GM23338 (cell line): ENCODE data around the gene POLR2B. TPM values are rescaled to one million over a fixed set of nuclear protein-coding genes. Genes with fewer than 3 reads are reported as not detected.

Source experiments
- ATAC-seq: fragments of 200-7000 bp; cut with Tn5 transposase; 3 replicates; pipeline ENCODE4 v1.9.1; 2020
- DNase-seq: peaks from one replicate; pipeline ENCODE4 v3.0.0-alpha.2; 2015; ENCODE audit warnings: low spot score
- H2AFZ ChIP-seq: fragments of 200-600 bp; sonication (generic); 2 replicates; pipeline ENCODE4 v1.8.0; 2016; ENCODE audit warnings: antibody characterized with exemption, mild to moderate bottlenecking, moderate library complexity
- H3F3A ChIP-seq: fragments of 200-600 bp; sonication (generic); replicated peaks from 2 replicates; pipeline ENCODE4 v1.8.0; 2017; ENCODE audit warnings: antibody characterized with exemption, mixed run types, low read depth
- H3K27ac ChIP-seq: fragments of 200-600 bp; sonication (generic); 2 replicates; pipeline ENCODE4 v1.6.1; 2016; ENCODE audit warnings: low read depth
- H3K27me3 ChIP-seq: fragments of 200-600 bp; sonication (generic); 2 replicates; pipeline ENCODE4 v1.8.0; 2016; ENCODE audit warnings: mild to moderate bottlenecking, mixed run types, moderate library complexity; ENCODE audit not compliant: insufficient read depth
- H3K36me3 ChIP-seq: fragments of 200-600 bp; sonication (generic); 2 replicates; pipeline ENCODE4 v1.8.0; 2016; ENCODE audit warnings: mild to moderate bottlenecking; ENCODE audit not compliant: insufficient read depth
- H3K4me1 ChIP-seq: fragments of 200-600 bp; sonication (generic); 2 replicates; pipeline ENCODE4 v1.8.0; 2016; ENCODE audit warnings: mild to moderate bottlenecking, moderate library complexity; ENCODE audit not compliant: insufficient read depth
- H3K4me2 ChIP-seq: fragments of 200-600 bp; sonication (generic); 2 replicates; pipeline ENCODE4 v1.7.1; 2017; ENCODE audit warnings: mixed run types
- H3K4me3 ChIP-seq: fragments of 200-600 bp; sonication (generic); 2 replicates; pipeline ENCODE4 v1.6.1; 2016; ENCODE audit warnings: mixed run types
- H3K79me2 ChIP-seq: fragments of 200-600 bp; sonication (generic); replicated peaks from 2 replicates; pipeline ENCODE4 v1.8.0; 2017; ENCODE audit warnings: mild to moderate bottlenecking; ENCODE audit not compliant: insufficient read depth
- H3K9me2 ChIP-seq: fragments of 200-600 bp; sonication (generic); 2 replicates; pipeline ENCODE4 v1.8.0; 2017; ENCODE audit not compliant: insufficient read depth
- H4K20me1 ChIP-seq: fragments of 200-600 bp; sonication (generic); replicated peaks from 2 replicates; pipeline ENCODE4 v1.8.0; 2017; ENCODE audit warnings: mild to moderate bottlenecking; ENCODE audit not compliant: insufficient read depth
- H3K27ac Mint-ChIP-seq: 2 replicates; pipeline ENCODE4 v1.8.0; 2020; ENCODE audit warnings: inconsistent platforms, mild to moderate bottlenecking, moderate library complexity, mixed read lengths
- H3K27me3 Mint-ChIP-seq: 3 replicates; pipeline ENCODE4 v1.8.0; 2022; ENCODE audit warnings: low read depth, mild to moderate bottlenecking, moderate library complexity, mixed read lengths, inconsistent platforms; ENCODE audit not compliant: insufficient read depth, poor library complexity
- H3K36me3 Mint-ChIP-seq: 3 replicates; pipeline ENCODE4 v1.8.0; 2021; ENCODE audit warnings: low read depth, mild to moderate bottlenecking, inconsistent platforms, moderate library complexity, mixed read lengths
- H3K4me1 Mint-ChIP-seq: 3 replicates; pipeline ENCODE4 v1.8.0; 2020; ENCODE audit warnings: mild to moderate bottlenecking, inconsistent platforms, mixed read lengths
- H3K4me3 Mint-ChIP-seq: 3 replicates; pipeline ENCODE4 v1.8.0; 2021; ENCODE audit warnings: moderate library complexity, mild to moderate bottlenecking, inconsistent platforms, mixed read lengths
- H3K9me3 Mint-ChIP-seq: 3 replicates; pipeline ENCODE4 v1.8.0; 2020; ENCODE audit warnings: moderate library complexity, mild to moderate bottlenecking, inconsistent platforms, mixed read lengths
- CREB1 ChIP-seq: fragments of 250-450 bp; sonication (Bioruptor Pico); IDR thresholded peaks from 2 replicates; pipeline ENCODE4 v1.5.0; 2020; ENCODE audit warnings: low read depth, mild to moderate bottlenecking, moderate library complexity
- EZH2 ChIP-seq: fragments of 200-600 bp; sonication (generic); IDR thresholded peaks from one replicate; pipeline ENCODE4 v1.8.0; 2017; ENCODE audit warnings: antibody characterized with exemption, mild to moderate bottlenecking, low read depth; ENCODE audit not compliant: unreplicated experiment
- EZH2phosphoT487 ChIP-seq: fragments of 200-600 bp; sonication (generic); IDR thresholded peaks from one replicate; pipeline ENCODE4 v1.8.1; 2018; ENCODE audit warnings: antibody characterized with exemption; ENCODE audit not compliant: unreplicated experiment
- JUNB ChIP-seq: IDR thresholded peaks from one replicate; pipeline ENCODE4 v1.6.1; 2016; ENCODE audit warnings: antibody characterized with exemption; ENCODE audit not compliant: unreplicated experiment
- NANOG ChIP-seq: IDR thresholded peaks from 2 replicates; pipeline ENCODE4 v1.6.1; 2016; ENCODE audit warnings: antibody characterized with exemption, borderline replicate concordance
- POLR2AphosphoS5 ChIP-seq: IDR thresholded peaks from 2 replicates; pipeline ENCODE4 v1.6.1; 2016; ENCODE audit warnings: antibody characterized with exemption, low read depth
- STAT1 ChIP-seq: IDR thresholded peaks from one replicate; pipeline ENCODE4 v1.6.1; 2016; ENCODE audit warnings: antibody characterized with exemption; ENCODE audit not compliant: unreplicated experiment
- ZNF114 ChIP-seq: fragments of 250-450 bp; sonication (Bioruptor Pico); IDR thresholded peaks from 2 replicates; pipeline ENCODE4 v1.5.0; 2020; ENCODE audit warnings: mild to moderate bottlenecking, moderate library complexity
- ZNF331 ChIP-seq: fragments of 250-450 bp; sonication (Bioruptor Pico); IDR thresholded peaks from 2 replicates; pipeline ENCODE4 v1.5.0; 2020; ENCODE audit warnings: low read depth, mild to moderate bottlenecking, moderate library complexity
- polyA plus RNA-seq: library from polyadenylated mRNA; unstranded; fragments of >200 nt; fragmentation: Nextera tagmentation; extraction: Ambion mirVana; gene quantifications from 2 replicates; pipeline ENCODE4 v1.2.1, GENCODE V29; 2016
- total RNA-seq: library from RNA; depleted of rRNA; stranded (reverse); fragments of >200 nt; shearing (Covaris generic); gene quantifications from 2 replicates; pipeline ENCODE4 v1.2.3, GENCODE V29; 2014
- TF ChIP-seq, protein P1 (sequence below): fragments of 250-450 bp; sonication (Bioruptor Pico); IDR thresholded peaks from 2 replicates; pipeline ENCODE4 v1.5.0; 2020; ENCODE audit warnings: mild to moderate bottlenecking, moderate library complexity
- TF ChIP-seq, protein P2 (sequence below): IDR thresholded peaks from 2 replicates; pipeline ENCODE4 v1.6.1; 2016; ENCODE audit warnings: antibody characterized with exemption
- TF ChIP-seq, protein P3 (sequence below): IDR thresholded peaks from one replicate; pipeline ENCODE4 v1.6.1; 2018; ENCODE audit warnings: antibody characterized with exemption; ENCODE audit not compliant: unreplicated experiment
- TF ChIP-seq, protein P4 (sequence below), 2 experiments: fragments of 200-600 bp in 1 of 2; sonication (generic) in 1 of 2; conservative IDR thresholded peaks; 2 replicates each; pipeline versions ENCODE4 v1.5.1 to v1.6.1; 2016 to 2017; ENCODE audit warnings: antibody characterized with exemption in 2 of 2, low read depth in 2 of 2, mild to moderate bottlenecking in 2 of 2, moderate library complexity in 1 of 2

Gene POLR2B
- total and polyA plus RNA-seq, 2 experiments from 2014 or later = 56.5 to 165 TPM

DNA sequence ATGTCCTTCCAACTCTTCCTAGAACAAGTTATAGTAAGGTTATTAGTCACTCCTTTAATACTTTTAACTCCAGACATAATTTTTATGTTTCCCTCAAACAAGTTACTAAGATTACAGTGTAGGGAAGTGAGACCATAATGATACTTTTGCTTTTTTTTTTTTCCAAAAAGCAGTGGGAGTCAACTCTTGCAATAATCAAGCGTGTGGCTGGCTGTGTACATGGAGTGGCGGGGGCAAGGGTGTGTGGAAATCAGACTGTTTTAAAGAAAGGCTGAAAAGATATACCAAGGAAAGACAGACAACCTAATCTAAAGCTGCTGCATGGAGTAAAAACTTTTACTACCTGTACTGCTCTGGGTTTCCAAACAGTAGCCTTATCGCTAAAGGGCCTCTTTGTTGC, 5.4 kb upstream of the POLR2B start:
- Mint-ChIP-seq H3K27me3 (peaks cover 8% of the 10 kb centered on the region), H3K4me1 (peaks cover 9% of the 10 kb centered on the region; the same call in 2 of the 3 replicates), H3K9me3 (no peaks in the 10 kb centered on the region), H3K36me3 (peaks cover 44% of the 10 kb centered on the region), H3K27ac (no peak overlapping the region), H3K4me3 (no peak overlapping the region)
- Histone ChIP-seq H3K27me3 (no peaks in the 10 kb centered on the region), H4K20me1 (peaks cover 39% of the 10 kb centered on the region), H3K9me2 (no peaks in the 10 kb centered on the region), H3K36me3 (peaks cover 44% of the 10 kb centered on the region), H3K4me3 (no peak overlapping the region), H3K4me2 (no peak overlapping the region), H3F3A (no peaks in the 10 kb centered on the region), H3K79me2 (peaks cover 34% of the 10 kb centered on the region), H3K4me1 (no peaks in the 10 kb centered on the region), H2AFZ (no peak overlapping the region), H3K27ac (no peak overlapping the region)
- DNase-seq (no peak), ATAC-seq (no peak)
- TF ChIP-seq, protein P1, sequence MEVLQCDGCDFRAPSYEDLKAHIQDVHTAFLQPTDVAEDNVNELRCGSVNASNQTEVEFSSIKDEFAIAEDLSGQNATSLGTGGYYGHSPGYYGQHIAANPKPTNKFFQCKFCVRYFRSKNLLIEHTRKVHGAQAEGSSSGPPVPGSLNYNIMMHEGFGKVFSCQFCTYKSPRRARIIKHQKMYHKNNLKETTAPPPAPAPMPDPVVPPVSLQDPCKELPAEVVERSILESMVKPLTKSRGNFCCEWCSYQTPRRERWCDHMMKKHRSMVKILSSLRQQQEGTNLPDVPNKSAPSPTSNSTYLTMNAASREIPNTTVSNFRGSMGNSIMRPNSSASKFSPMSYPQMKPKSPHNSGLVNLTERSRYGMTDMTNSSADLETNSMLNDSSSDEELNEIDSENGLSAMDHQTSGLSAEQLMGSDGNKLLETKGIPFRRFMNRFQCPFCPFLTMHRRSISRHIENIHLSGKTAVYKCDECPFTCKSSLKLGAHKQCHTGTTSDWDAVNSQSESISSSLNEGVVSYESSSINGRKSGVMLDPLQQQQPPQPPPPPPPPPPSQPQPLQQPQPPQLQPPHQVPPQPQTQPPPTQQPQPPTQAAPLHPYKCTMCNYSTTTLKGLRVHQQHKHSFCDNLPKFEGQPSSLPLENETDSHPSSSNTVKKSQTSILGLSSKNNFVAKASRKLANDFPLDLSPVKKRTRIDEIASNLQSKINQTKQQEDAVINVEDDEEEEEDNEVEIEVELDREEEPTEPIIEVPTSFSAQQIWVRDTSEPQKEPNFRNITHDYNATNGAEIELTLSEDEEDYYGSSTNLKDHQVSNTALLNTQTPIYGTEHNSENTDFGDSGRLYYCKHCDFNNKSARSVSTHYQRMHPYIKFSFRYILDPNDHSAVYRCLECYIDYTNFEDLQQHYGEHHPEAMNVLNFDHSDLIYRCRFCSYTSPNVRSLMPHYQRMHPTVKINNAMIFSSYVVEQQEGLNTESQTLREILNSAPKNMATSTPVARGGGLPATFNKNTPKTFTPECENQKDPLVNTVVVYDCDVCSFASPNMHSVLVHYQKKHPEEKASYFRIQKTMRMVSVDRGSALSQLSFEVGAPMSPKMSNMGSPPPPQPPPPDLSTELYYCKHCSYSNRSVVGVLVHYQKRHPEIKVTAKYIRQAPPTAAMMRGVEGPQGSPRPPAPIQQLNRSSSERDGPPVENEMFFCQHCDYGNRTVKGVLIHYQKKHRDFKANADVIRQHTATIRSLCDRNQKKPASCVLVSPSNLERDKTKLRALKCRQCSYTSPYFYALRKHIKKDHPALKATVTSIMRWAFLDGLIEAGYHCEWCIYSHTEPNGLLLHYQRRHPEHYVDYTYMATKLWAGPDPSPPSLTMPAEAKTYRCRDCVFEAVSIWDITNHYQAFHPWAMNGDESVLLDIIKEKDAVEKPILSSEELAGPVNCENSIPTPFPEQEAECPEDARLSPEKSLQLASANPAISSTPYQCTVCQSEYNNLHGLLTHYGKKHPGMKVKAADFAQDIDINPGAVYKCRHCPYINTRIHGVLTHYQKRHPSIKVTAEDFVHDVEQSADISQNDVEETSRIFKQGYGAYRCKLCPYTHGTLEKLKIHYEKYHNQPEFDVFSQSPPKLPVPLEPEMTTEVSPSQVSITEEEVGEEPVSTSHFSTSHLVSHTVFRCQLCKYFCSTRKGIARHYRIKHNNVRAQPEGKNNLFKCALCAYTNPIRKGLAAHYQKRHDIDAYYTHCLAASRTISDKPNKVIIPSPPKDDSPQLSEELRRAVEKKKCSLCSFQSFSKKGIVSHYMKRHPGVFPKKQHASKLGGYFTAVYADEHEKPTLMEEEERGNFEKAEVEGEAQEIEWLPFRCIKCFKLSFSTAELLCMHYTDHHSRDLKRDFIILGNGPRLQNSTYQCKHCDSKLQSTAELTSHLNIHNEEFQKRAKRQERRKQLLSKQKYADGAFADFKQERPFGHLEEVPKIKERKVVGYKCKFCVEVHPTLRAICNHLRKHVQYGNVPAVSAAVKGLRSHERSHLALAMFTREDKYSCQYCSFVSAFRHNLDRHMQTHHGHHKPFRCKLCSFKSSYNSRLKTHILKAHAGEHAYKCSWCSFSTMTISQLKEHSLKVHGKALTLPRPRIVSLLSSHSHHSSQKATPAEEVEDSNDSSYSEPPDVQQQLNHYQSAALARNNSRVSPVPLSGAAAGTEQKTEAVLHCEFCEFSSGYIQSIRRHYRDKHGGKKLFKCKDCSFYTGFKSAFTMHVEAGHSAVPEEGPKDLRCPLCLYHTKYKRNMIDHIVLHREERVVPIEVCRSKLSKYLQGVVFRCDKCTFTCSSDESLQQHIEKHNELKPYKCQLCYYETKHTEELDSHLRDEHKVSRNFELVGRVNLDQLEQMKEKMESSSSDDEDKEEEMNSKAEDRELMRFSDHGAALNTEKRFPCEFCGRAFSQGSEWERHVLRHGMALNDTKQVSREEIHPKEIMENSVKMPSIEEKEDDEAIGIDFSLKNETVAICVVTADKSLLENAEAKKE = no peak
- TF ChIP-seq EZH2 (no peak), ZNF114 (CRISPR knock-in tag) (no peak), POLR2AphosphoS5 (no peak), ZNF331 (CRISPR knock-in tag) (no peak), EZH2phosphoT487 (no peak), STAT1 (no peak), CREB1 (CRISPR knock-in tag) (no peak), JUNB (no peak), NANOG (no peak)
- TF ChIP-seq, protein P2, sequence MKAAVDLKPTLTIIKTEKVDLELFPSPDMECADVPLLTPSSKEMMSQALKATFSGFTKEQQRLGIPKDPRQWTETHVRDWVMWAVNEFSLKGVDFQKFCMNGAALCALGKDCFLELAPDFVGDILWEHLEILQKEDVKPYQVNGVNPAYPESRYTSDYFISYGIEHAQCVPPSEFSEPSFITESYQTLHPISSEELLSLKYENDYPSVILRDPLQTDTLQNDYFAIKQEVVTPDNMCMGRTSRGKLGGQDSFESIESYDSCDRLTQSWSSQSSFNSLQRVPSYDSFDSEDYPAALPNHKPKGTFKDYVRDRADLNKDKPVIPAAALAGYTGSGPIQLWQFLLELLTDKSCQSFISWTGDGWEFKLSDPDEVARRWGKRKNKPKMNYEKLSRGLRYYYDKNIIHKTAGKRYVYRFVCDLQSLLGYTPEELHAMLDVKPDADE = no peak
- TF ChIP-seq, protein P3, sequence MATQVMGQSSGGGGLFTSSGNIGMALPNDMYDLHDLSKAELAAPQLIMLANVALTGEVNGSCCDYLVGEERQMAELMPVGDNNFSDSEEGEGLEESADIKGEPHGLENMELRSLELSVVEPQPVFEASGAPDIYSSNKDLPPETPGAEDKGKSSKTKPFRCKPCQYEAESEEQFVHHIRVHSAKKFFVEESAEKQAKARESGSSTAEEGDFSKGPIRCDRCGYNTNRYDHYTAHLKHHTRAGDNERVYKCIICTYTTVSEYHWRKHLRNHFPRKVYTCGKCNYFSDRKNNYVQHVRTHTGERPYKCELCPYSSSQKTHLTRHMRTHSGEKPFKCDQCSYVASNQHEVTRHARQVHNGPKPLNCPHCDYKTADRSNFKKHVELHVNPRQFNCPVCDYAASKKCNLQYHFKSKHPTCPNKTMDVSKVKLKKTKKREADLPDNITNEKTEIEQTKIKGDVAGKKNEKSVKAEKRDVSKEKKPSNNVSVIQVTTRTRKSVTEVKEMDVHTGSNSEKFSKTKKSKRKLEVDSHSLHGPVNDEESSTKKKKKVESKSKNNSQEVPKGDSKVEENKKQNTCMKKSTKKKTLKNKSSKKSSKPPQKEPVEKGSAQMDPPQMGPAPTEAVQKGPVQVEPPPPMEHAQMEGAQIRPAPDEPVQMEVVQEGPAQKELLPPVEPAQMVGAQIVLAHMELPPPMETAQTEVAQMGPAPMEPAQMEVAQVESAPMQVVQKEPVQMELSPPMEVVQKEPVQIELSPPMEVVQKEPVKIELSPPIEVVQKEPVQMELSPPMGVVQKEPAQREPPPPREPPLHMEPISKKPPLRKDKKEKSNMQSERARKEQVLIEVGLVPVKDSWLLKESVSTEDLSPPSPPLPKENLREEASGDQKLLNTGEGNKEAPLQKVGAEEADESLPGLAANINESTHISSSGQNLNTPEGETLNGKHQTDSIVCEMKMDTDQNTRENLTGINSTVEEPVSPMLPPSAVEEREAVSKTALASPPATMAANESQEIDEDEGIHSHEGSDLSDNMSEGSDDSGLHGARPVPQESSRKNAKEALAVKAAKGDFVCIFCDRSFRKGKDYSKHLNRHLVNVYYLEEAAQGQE = no peak
- TF ChIP-seq, protein P4, sequence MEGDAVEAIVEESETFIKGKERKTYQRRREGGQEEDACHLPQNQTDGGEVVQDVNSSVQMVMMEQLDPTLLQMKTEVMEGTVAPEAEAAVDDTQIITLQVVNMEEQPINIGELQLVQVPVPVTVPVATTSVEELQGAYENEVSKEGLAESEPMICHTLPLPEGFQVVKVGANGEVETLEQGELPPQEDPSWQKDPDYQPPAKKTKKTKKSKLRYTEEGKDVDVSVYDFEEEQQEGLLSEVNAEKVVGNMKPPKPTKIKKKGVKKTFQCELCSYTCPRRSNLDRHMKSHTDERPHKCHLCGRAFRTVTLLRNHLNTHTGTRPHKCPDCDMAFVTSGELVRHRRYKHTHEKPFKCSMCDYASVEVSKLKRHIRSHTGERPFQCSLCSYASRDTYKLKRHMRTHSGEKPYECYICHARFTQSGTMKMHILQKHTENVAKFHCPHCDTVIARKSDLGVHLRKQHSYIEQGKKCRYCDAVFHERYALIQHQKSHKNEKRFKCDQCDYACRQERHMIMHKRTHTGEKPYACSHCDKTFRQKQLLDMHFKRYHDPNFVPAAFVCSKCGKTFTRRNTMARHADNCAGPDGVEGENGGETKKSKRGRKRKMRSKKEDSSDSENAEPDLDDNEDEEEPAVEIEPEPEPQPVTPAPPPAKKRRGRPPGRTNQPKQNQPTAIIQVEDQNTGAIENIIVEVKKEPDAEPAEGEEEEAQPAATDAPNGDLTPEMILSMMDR (conservative IDR thresholded peaks at IDR 0.05; ENCODE audit: low read depth in 2 of 2) = no peak
